ENCODE data around the gene PRDM5.
A peak's percentile ranks its signal among the peaks of the same experiment; 100 is the strongest.

Gene PRDM5

GRCh38 chr4:120922381-120923206 is at the start of gene PRDM5:
Gene PRDM5, minus strand, starts transcription at chr4:120922726. Its CDS starts 118 bp downstream, at chr4:120922608.
- DNase-seq (ENCODE audit: low read depth in 2 of 2, low spot score in 1 of 2): no peak

- no peak for DNase-seq (ENCODE audit: low read depth in 2 of 2, low spot score in 1 of 2)
These were observed 49.4 kb upstream of the PRDM5 start for GRCh38 chr4:120971884-120972283.

GRCh38 chr4:120965938-120966337 is 43.4 kb upstream of the PRDM5 start:
- DNase-seq (ENCODE audit: low read depth in 2 of 2, low spot score in 1 of 2): no peak

DNA sequence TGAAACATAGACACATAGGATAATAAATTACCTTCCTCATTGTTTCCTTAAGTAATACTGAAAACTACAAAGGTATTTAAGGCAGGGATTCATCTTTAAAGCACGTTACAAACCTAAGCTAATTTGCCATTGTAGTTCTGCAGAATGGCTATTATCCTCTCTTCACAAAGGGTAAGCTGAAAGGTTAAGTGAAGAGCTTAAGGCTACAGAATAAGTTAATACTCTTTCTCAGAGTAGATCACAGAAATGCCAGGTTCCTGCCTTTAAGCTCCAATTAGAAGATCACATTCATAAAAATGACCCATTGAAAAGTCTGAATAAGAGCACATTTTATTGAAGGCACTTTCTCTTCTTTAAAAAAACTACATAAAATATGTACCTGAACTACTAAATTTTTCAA is 42.1 kb upstream of the PRDM5 start:
- DNase-seq (ENCODE audit: low read depth in 2 of 2, low spot score in 1 of 2): no peak

DNA sequence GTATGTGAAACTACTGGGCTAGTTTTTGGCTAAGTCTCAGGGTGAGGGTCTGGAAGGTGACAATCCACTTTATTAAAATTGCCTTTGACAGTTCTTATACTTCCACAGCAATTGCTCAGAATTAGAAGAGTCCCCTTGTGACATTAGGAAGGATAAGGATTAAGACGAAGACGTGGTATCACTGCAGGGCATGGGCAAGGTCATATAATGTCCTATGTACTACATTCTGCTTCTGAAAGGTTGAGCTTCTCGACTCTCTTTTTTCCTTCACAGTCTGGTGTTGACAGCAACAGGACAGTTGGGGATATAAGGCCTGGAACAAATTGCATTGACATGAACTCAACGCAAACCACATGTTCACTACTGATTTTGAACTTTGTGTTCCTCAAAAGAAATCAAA is 40.9 kb upstream of the PRDM5 start:
- DNase-seq (ENCODE audit: low read depth in 2 of 2, low spot score in 1 of 2): no peak

GRCh38 chr4:120960656-120961267 is 38.2 kb upstream of the PRDM5 start:
- DNase-seq (ENCODE audit: low read depth in 2 of 2, low spot score in 1 of 2): no peak

GRCh38 chr4:120948382-120948781 is 25.9 kb upstream of the PRDM5 start:
- no peak for DNase-seq (ENCODE audit: low read depth in 2 of 2, low spot score in 1 of 2)

- no peak for DNase-seq (ENCODE audit: low read depth in 2 of 2, low spot score in 1 of 2)
These were observed 20.2 kb upstream of the PRDM5 start for GRCh38 chr4:120942776-120943175.

- DNase-seq (ENCODE audit: low read depth in 2 of 2, low spot score in 1 of 2): no peak
These were observed 18.0 kb upstream of the PRDM5 start for GRCh38 chr4:120940547-120940946.

DNA sequence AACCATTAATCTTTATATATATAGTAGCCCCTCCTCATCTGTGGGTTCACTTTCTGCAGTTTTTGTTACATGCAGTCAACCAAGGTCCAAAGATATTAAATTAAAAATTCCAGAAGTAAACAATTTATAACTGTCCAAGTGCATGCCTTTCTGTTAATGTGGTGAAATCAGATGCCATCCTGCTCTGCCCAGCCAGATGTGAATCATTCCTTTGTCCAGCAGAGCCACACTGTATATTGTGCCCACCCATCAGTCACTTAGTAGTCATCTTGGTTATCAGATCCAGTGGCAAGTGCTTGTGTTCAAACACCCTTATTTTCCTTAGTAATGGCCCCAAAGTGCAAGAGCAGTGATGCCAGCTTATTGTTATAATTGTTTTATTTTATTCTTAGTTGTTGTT is 17.2 kb upstream of the PRDM5 start:
- DNase-seq (ENCODE audit: low read depth in 2 of 2, low spot score in 1 of 2): no peak

DNA sequence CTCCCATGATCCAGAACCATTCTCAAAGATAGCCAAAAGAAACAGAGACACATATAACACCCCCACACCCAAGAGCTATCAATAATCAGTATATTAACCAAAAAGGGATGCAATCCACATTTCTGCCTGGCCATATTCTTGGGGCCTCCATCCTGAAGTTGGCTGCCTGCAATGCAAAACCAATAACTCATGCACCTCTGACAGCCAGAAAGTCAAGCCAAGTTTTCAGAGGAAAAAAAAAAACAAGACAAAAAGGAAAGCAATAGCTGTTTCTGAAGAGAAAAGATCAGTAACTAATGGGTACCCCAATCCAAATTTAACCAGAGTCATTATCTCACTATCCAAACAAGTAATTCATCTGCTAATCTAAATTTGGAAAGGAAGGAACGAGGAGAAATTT is 7.3 kb upstream of the PRDM5 start:
- no peak for DNase-seq (ENCODE audit: low read depth in 2 of 2, low spot score in 1 of 2)

DNA sequence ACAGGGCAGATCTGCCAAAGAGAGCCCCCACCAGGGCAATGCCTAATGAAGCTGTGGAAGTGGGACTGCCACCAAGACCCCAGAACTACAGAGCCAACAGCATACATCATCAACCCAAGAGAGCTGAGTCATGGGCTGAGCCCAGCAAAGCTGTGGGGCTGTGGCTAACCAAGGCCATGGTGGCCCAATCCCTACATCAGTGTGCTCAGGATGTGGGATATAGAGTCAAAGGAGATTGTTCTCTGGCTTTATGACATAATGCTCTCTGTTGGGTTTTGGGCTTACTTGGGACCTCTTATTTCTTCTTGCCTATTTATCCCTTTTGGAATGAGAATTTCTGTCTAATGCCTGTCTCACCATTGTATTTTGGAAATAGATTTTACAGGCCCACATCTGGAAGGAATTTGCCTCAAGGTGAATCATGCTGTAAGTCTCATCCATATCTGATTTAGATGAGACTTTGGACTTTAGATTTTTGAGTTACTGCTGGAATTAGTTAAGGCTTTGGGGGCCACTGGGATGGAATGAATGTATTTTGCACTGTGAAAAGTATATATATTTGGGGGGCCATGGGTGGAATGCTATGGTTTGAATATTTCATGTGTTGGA is 5.4 kb upstream of the PRDM5 start:
- DNase-seq (ENCODE audit: low read depth in 2 of 2, low spot score in 1 of 2): no peak

DNA sequence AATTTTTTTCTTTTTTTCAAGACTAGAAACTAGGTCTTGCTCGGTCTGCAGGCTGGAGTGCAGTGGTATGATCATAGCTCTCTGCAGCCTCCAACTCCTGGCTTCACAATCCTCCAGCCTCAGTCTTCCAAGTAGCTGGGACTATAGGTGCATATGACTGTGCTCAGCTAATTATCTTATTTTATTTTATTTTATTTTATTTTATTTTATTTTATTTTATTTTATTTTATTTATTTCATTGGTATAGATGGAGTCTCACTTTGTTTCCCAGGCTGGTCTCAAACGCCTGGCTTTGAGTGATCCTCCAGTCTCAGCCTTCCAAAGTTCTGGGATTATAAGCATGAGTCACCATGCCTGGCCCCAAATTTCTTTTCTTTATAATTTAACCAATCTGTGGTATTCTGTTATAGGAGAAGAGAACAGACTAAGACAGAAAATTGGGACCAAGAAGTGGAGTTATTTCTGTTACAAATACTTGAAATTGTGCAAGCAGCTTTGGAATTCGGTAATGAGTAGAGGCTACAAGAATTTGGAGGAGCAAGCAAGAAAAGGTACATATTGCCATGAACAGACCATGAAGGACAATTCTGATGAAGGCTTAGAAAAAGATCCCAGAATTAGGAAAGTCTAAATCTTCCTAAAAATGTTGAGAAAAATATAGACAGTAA is 4.0 kb upstream of the PRDM5 start:
- DNase-seq (ENCODE audit: low read depth in 2 of 2, low spot score in 1 of 2): no peak

GRCh38 chr4:120924931-120925330 is 2.4 kb upstream of the PRDM5 start:
- no peak for DNase-seq (ENCODE audit: low read depth in 2 of 2, low spot score in 1 of 2)

DNA sequence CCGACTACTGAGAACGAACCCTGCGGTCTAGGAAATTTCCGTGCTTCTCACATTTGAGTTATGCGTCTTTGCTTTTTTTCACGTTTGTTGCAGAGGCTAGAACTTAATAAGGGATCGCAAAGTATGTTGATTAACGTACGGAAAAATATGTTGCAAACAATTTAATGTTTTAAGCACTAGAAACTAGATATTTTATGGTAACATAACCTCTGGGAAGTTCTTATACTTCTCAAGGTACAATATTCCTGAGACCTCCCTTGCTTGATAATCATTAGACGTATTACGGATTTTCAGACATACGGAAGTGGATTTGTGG is 639 bp upstream of the PRDM5 start:
- DNase-seq (ENCODE audit: low read depth in 2 of 2, low spot score in 1 of 2): no peak

GRCh38 chr4:120921456-120922380 is 808 bp downstream of the PRDM5 start:
- peak in 1 of 2 donors; percentile 7 for DNase-seq (ENCODE audit: low read depth in 2 of 2, low spot score in 1 of 2)

DNA sequence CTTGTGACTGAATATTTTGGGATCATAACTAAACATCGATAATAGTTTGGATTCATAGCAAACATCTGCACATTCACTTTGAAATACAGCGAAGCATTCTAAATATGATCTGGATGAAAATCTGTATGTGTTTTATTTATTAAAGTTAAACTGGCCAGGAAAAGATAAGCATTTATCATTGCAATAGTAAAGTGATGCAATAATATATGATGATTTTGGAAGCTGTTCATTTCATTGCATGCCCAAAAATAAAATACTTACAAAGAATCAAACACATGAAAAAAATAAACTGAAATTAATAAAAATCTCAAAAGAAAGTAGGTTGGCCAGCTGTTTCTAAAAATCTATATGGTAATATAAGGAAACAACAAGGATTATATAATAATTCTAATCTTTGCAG is 1.9 kb downstream of the PRDM5 start:
- no peak for DNase-seq (ENCODE audit: low read depth in 2 of 2, low spot score in 1 of 2)

- no peak for DNase-seq (ENCODE audit: low read depth in 2 of 2, low spot score in 1 of 2)
These were observed 3.2 kb downstream of the PRDM5 start for GRCh38 chr4:120919358-120919757.

DNA sequence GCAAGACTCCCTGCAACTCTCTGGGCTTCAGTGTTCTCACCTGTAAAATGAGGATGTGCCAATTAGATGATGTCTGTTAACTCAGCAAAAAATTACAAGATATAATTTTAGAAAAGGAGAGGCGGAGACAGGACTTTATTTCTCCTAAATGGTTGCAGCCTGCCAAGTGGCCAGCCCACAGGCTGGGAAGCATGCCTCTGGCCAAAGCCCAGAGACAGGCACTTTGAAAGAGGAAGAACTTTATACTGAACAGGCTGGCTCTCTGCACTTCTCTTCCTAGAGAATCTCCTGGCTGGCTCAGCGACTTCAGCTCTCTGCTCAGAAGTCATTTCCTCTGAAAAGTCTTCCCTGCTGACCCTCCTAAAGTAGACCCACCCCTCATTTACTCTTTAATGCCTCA is 3.7 kb downstream of the PRDM5 start:
- DNase-seq (ENCODE audit: low read depth in 2 of 2, low spot score in 1 of 2): no peak

GRCh38 chr4:120918092-120918491 is 4.4 kb downstream of the PRDM5 start:
- no peak for DNase-seq (ENCODE audit: low read depth in 2 of 2, low spot score in 1 of 2)

- no peak for DNase-seq (ENCODE audit: low read depth in 2 of 2, low spot score in 1 of 2)
These were observed 5.6 kb downstream of the PRDM5 start for GRCh38 chr4:120916937-120917336.

All from stimulated activated CD8-positive, alpha-beta memory T cell treated with anti-CD3 and anti-CD28 coated beads, Interleukin-4, amount 100 ng/mL, for 4 hours (primary cell).